ENCODE data around the gene EFCC1. TPM values are rescaled to one million over a fixed set of nuclear protein-coding genes. Genes with fewer than 3 reads are reported as not detected.

Gene EFCC1
- total and polyA plus RNA-seq, 3 donors from 2014 or later, result 2.6 to 2.9 (median 2.8) TPM

- intact Hi-C loops (cut with DNase I; ENCODE audit: low total_unique reads), result no loop called here
- H3K9me3 ChIP-seq, result no peaks in the 10 kb centered on the region
- no peaks in the 10 kb centered on the region for H3K27me3 ChIP-seq
- 95% methylated on average over 4 of the region's 4 CpGs; no CpG with 5 or more reads in 1 of the 2 donors for WGBS, 2 donors
- no peak overlapping the region for H3K4me3 ChIP-seq
- TF ChIP-seq, protein P1, sequence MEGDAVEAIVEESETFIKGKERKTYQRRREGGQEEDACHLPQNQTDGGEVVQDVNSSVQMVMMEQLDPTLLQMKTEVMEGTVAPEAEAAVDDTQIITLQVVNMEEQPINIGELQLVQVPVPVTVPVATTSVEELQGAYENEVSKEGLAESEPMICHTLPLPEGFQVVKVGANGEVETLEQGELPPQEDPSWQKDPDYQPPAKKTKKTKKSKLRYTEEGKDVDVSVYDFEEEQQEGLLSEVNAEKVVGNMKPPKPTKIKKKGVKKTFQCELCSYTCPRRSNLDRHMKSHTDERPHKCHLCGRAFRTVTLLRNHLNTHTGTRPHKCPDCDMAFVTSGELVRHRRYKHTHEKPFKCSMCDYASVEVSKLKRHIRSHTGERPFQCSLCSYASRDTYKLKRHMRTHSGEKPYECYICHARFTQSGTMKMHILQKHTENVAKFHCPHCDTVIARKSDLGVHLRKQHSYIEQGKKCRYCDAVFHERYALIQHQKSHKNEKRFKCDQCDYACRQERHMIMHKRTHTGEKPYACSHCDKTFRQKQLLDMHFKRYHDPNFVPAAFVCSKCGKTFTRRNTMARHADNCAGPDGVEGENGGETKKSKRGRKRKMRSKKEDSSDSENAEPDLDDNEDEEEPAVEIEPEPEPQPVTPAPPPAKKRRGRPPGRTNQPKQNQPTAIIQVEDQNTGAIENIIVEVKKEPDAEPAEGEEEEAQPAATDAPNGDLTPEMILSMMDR (IDR thresholded peaks at IDR 0.05), result no peak
- no peak for TF ChIP-seq POLR2A (IDR thresholded peaks at IDR 0.05)
- no peak overlapping the region for H3K27ac ChIP-seq
- DNase-seq, result no peak
- no peaks in the 10 kb centered on the region for H3K36me3 ChIP-seq (ENCODE audit: low read depth, missing control alignments)
- H3K4me1 ChIP-seq, result peaks cover 11% of the 10 kb centered on the region
Observed at GRCh38 chr3:129030611-129031010, 29.5 kb downstream of the EFCC1 start.

GRCh38 chr3:129031476-129032215 lies 30.5 kb downstream of the EFCC1 start:
- peaks cover 1% of the 10 kb centered on the region for H3K4me1 ChIP-seq
- TF ChIP-seq, protein P1 (IDR thresholded peaks at IDR 0.05), result no peak
- no peak for TF ChIP-seq POLR2A (IDR thresholded peaks at IDR 0.05)
- 89 to 95% methylated on average over 6 to 10 of the region's 10 CpGs for WGBS, 2 donors
- H3K36me3 ChIP-seq (ENCODE audit: low read depth, missing control alignments), result no peaks in the 10 kb centered on the region
- H3K4me3 ChIP-seq, result no peak overlapping the region
- intact Hi-C loops (cut with DNase I; ENCODE audit: low total_unique reads), result no loop called here
- no peaks in the 10 kb centered on the region for H3K9me3 ChIP-seq
- H3K27ac ChIP-seq, result no peak overlapping the region
- DNase-seq, result no peak
- H3K27me3 ChIP-seq, result no peaks in the 10 kb centered on the region

DNA sequence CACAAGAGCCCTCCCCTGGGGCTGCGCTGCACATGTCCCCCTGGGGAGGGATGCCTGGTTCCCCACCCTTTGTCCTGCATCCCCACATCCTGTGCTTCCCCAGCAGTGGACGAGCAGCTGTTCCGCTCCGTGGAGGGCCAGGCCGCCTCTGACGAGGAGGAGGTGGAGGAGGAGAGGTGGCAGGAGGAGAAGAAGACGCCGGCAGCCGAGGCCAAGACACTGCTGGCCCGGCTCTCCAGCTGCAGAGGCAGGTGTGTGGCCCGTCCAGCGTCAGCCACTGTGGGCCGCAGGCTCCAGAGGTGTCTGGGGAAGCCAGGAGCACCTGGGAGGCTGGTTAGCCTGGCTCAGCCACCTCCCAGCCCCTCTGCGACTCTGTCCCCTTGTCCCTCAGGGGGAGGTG lies 31.6 kb downstream of the EFCC1 start:
- 82 to 100% methylated on average over 1 to 14 of the region's 14 CpGs for WGBS, 2 donors

DNA sequence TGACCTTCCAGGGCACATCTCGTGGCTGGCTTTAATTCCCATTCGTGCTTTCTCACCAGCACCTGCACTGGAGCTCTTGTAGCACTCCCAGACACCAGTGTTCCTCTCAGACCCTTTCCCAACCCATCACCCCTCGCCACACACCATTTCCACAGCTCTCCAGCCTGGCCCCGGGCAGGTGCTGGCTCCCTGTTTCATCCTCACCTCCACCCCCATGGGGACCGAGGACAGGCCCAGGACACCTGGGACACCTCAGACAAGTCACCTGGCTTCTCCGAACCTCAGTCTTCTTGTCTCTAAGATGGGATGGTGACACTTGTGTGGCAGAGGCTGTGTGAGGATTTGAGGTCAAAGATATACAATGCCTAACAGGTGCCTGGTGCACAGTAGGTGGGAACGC lies 32.0 kb downstream of the EFCC1 start:
- no peaks in the 10 kb centered on the region for H3K4me1 ChIP-seq
- 83 to 90% methylated on average over 7 of the region's 7 CpGs for WGBS, 2 donors
- no peaks in the 10 kb centered on the region for H3K9me3 ChIP-seq
- intact Hi-C loops (cut with DNase I; ENCODE audit: low total_unique reads), result no loop called here
- H3K36me3 ChIP-seq (ENCODE audit: low read depth, missing control alignments), result no peaks in the 10 kb centered on the region
- TF ChIP-seq, protein P1 (IDR thresholded peaks at IDR 0.05), result no peak
- TF ChIP-seq POLR2A (IDR thresholded peaks at IDR 0.05), result no peak
- no peaks in the 10 kb centered on the region for H3K27me3 ChIP-seq
- no peak overlapping the region for H3K4me3 ChIP-seq
- no peak for DNase-seq
- H3K27ac ChIP-seq, result no peak overlapping the region

More for the DNA sequence above, 31.6 kb downstream of the EFCC1 start:
- Histone ChIP-seq H3K9me3 (no peaks in the 10 kb centered on the region), H3K27ac (no peak overlapping the region), H3K27me3 (no peaks in the 10 kb centered on the region), H3K4me1 (no peaks in the 10 kb centered on the region), H3K4me3 (no peak overlapping the region), H3K36me3 (ENCODE audit: low read depth, missing control alignments) (no peaks in the 10 kb centered on the region)
- no peak for DNase-seq
- TF ChIP-seq POLR2A (IDR thresholded peaks at IDR 0.05), result no peak
- TF ChIP-seq, protein P1 (IDR thresholded peaks at IDR 0.05), result no peak
- intact Hi-C loops (cut with DNase I; ENCODE audit: low total_unique reads), result no loop called here
